Cardiac septum (tissue), 1 donor: Measurements from ENCODE around the gene TTC7B. TPM values are rescaled to one million over a fixed set of nuclear protein-coding genes. Genes with fewer than 3 reads are reported as not detected.
"Not testable (repeated sequence)": the region's sequence is repeated elsewhere in the genome, so short reads cannot be mapped to it uniquely, and the experiment has no call there.

Source experiments
- DNase-seq: peaks from one replicate; pipeline ENCODE4 v3.0.0-alpha.2; 2020; ENCODE audit warnings: low spot score
- intact Hi-C: fragments of 100-400 bp; cut with DNase I; formaldehyde crosslinking; loops from one replicate; pipeline ENCODE4 v1.14.0; 2022
- total RNA-seq: library from RNA; stranded (reverse); fragmentation: NEBNext Ultra II Directional; extraction: Animal tissue kit (Norgen Biotek cat#: 25700); gene quantifications from one replicate; pipeline ENCODE4 v1.2.1, GENCODE V29; 2021
- donor health status: DM: no; HTN: no; CAD: no.

TTC7B gene
- total RNA-seq, 1 donor from 2014 or later = 64.9 TPM

DNA sequence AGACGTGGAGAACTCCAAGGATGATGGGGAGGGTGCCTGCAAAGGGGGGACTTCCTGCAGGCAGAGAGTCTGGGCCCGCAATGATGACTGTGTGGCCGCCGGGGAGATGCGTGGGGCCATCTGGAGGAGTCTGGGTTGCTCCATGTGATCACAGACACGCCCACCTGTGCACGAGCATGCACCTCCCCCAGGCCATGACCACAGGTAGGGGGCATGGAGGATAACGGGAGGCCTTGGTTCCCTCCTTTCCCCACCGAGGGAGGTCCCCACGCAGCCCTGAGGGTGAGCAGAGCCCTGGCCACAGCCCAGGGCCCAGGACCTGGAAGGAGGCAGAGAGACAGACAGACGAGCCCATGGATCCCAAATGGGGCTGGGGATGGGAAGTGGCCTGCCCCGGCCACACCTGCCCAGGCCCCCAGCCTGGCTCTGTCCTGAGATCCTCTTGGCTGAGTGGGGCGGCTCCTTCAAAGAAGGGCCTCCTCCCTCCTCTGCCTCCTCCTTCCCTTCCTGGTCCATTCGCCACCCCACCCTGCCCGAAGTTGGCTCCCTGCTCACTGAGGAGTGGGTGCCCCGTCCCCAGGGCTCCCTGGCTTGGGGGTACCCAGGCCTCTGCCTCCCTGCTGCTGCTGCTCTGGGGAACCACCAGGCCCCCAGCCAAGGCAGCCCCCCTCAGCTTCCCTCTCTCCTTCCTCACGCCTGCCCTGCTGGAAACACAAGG lies 281.2 kb downstream of the TTC7B start:
- intact Hi-C loops = no loop called here
- DNase-seq = no peak

GRCh38 chr14:90534091-90534837 lies 282.0 kb downstream of the TTC7B start:
- intact Hi-C loops = no loop called here
- DNase-seq = no peak

GRCh38 chr14:90533591-90534021 lies 282.6 kb downstream of the TTC7B start:
- intact Hi-C loops = no loop called here
- no peak for DNase-seq

GRCh38 chr14:90532826-90533525 lies 283.3 kb downstream of the TTC7B start:
- intact Hi-C loops = no loop called here
- DNase-seq = no peak

- intact Hi-C loops = no loop called here
- DNase-seq = no peak
These were observed 284.7 kb downstream of the TTC7B start for GRCh38 chr14:90531497-90531896.

DNA sequence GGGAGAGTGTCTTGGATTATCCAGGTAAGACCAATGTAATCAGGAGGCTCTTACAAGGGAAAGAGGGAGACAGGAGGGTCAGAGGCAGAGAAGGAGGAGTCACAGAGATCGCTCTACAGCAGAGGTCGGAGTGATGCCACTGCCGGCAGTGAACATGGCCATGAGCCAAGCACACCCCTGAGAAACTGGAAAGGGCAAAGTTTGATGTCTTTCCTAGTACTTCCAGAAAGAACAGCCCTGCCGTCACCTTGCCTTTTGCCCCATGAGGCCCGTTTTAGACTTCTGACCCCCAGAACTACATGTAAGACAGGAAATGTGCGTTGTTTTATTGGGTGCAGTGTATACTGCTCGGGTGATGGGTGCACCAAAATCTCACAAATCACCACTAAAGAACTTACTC lies 285.7 kb downstream of the TTC7B start:
- no peak for DNase-seq
- intact Hi-C loops = no loop called here

- intact Hi-C loops = no loop called here
- DNase-seq = no peak
These were observed 288.3 kb downstream of the TTC7B start for GRCh38 chr14:90527978-90528377.

GRCh38 chr14:90526536-90526935 lies 289.7 kb downstream of the TTC7B start:
- intact Hi-C loops, DNase-seq: not testable (repeated sequence)

GRCh38 chr14:90525353-90526028 lies 290.7 kb downstream of the TTC7B start:
- intact Hi-C loops, DNase-seq: not testable (repeated sequence)

DNA sequence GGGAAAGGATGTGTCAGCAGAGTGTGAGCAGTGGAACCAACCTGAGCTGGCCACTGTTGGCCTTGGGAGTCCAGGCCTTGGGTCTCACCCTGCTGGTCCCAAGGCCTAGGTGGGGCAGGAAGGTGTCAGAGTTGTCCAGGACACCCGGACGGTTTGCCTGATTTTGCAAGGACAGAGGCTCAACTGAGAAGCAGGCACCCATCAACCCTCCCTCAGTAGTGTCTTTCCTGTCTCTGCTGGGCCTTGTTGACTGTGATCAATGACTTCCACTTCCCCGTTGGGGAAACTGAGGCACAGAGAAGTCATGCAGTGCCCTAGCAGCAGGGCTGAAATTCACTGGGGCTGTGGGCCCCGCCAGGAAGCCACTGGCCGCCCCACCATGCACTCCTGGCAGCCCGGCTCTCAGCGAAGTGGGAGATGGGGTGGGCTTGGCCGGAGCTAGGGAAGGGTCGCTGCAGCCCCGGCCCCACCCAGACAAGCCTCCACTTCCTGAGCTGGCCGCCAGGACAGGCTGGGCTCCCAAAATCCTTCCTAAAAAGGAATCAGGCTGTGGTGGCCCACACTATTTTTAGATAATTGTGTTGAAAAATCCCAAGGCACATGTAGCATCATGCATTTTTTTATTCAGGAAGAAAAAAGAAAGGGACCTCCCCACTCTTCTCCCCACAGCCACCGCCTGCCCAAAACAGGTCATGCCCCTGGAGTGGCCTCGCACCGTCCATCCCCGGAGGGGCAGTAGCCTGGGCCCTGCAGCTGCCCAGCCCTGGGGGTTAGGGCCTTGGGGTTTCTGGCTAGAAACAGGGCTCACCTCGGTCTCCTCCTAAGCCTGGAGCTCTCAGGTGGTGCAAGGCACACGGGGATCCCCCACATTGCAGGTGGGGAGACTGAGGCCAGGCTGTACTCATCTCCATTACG lies 292.0 kb downstream of the TTC7B start:
- intact Hi-C loops = loop anchor here (5.0 kb wide), 2 partner anchors 122 to 173 kb away; no protein-coding TSS in a partner anchor
- DNase-seq = no peak

GRCh38 chr14:90523544-90523943 lies 292.7 kb downstream of the TTC7B start:
- intact Hi-C loops = loop anchor here (5.0 kb wide), 2 partner anchors 121 to 174 kb away; no protein-coding TSS in a partner anchor
- no peak for DNase-seq

DNA sequence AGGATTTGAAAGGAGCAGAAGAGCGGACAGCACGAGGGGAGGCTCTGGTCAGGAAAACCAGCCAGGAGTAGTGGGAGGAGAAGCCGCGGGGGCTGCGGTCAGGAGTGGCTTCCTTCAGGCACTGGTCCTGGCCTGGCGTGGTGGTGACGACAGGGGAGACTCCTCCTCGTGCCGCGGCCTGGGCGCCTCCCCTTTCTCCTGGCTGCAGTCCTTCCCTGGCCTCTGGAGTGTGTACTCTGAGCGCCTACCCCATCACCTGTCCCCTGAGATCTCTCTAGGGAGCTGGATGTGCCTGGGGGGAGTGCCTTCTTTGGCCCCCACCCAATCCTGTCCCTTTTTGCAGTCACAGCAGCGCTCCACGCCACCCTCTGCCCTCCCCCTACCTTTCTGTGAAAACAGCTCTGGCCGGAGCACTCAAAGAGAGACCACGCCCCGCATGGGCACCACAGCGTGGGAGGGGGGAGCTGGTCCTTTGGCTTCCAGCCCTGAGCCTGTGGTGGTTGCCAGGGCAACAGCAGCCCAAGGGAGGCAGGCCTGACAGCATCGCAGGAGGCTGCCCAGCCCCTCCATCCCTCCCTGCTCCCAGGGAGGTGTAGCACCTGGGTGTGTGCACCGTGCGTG lies 293.5 kb downstream of the TTC7B start:
- intact Hi-C loops = loop anchor here (5.0 kb wide), 2 partner anchors 120 to 175 kb away; no protein-coding TSS in a partner anchor
- no peak for DNase-seq

- intact Hi-C loops = loop anchor here (5.0 kb wide), 2 partner anchors 120 to 175 kb away; no protein-coding TSS in a partner anchor
- DNase-seq = no peak
These were observed 294.2 kb downstream of the TTC7B start for GRCh38 chr14:90521930-90522483.

- intact Hi-C loops = loop anchor here (5.0 kb wide), 2 partner anchors 119 to 176 kb away; no protein-coding TSS in a partner anchor
These were observed 294.9 kb downstream of the TTC7B start for GRCh38 chr14:90521084-90521929.

GRCh38 chr14:90520326-90520725 lies 295.9 kb downstream of the TTC7B start:
- no peak for DNase-seq
- intact Hi-C loops = loop anchor here (5.0 kb wide), 2 partner anchors 118 to 177 kb away; no protein-coding TSS in a partner anchor

More at GRCh38 chr14:90521084-90521929, 294.9 kb downstream of the TTC7B start:
- no peak for DNase-seq

GRCh38 chr14:90519262-90519920 lies 296.8 kb downstream of the TTC7B start:
- intact Hi-C loops = no loop called here
- no peak for DNase-seq
